PC-9 (cell line): ENCODE data around the gene PGRMC1. TPM values are rescaled to one million over a fixed set of nuclear protein-coding genes. Genes with fewer than 3 reads are reported as not detected.

ENCODE experiments used
- BruUV-seq: library from RNA; stranded (reverse); fragments of 400-500 nt; replicated peaks from 2 replicates; lab custom pipeline; 2021; lab: Mats Ljungman, UMichigan
- CTCF ChIA-PET: fragments of 300-600 bp; sonication (Branson Sonifier 250); formaldehyde crosslinking; loops from one replicate; lab custom pipeline; 2022; ENCODE audit warnings: antibody characterized with exemption; lab: Charles Lee
- POLR2A ChIA-PET: fragments of 300-600 bp; sonication (Branson Sonifier 250); formaldehyde crosslinking; loops from one replicate; lab custom pipeline; 2022; ENCODE audit warnings: antibody characterized with exemption; ENCODE audit not compliant: unreplicated experiment; lab: Charles Lee
- DNase-seq, 2 experiments: peaks; one replicate each; pipeline versions ENCODE4 v3.0.0 to v3.0.0-alpha.2; 2015 to 2022; ENCODE audit warnings: mixed read lengths in 1 of 2
- H2AFZ ChIP-seq: fragments of 200-600 bp; sonication (generic); 2 replicates; pipeline ENCODE4 v1.8.1; 2017; ENCODE audit warnings: antibody characterized with exemption
- H3F3A ChIP-seq: fragments of 200-600 bp; sonication (generic); 2 replicates; pipeline ENCODE4 v1.8.1; 2017; ENCODE audit warnings: antibody characterized with exemption, mild to moderate bottlenecking, low read depth; ENCODE audit not compliant: insufficient read depth
- H3K27ac ChIP-seq: fragments of 200-600 bp; sonication (generic); 2 replicates; pipeline ENCODE4 v1.6.1; 2016; ENCODE audit warnings: mixed run types
- H3K27me3 ChIP-seq: fragments of 200-600 bp; sonication (generic); 2 replicates; pipeline ENCODE4 v1.6.1; 2016; ENCODE audit warnings: low read depth, mixed run types; ENCODE audit not compliant: insufficient read depth
- H3K36me3 ChIP-seq: fragments of 200-600 bp; sonication (generic); 2 replicates; pipeline ENCODE4 v1.6.1; 2016; ENCODE audit warnings: low read depth, mixed run types
- H3K4me1 ChIP-seq: fragments of 200-600 bp; sonication (generic); replicated peaks from 2 replicates; pipeline ENCODE4 v1.6.1; 2016; ENCODE audit warnings: mixed run types; ENCODE audit not compliant: insufficient read depth
- H3K4me2 ChIP-seq: fragments of 200-600 bp; sonication (generic); 2 replicates; pipeline ENCODE4 v1.6.1; 2017; ENCODE audit warnings: mixed run types
- H3K4me3 ChIP-seq: fragments of 200-600 bp; sonication (generic); 2 replicates; pipeline ENCODE4 v1.6.1; 2016; ENCODE audit warnings: mixed run types
- H3K79me2 ChIP-seq: fragments of 200-600 bp; sonication (generic); 2 replicates; pipeline ENCODE4 v1.6.1; 2017; ENCODE audit warnings: low read depth, mixed run types
- H3K9me2 ChIP-seq: fragments of 200-600 bp; sonication (generic); 2 replicates; pipeline ENCODE4 v1.8.1; 2017; ENCODE audit warnings: mild to moderate bottlenecking; ENCODE audit not compliant: insufficient read depth
- H3K9me3 ChIP-seq: fragments of 200-600 bp; sonication (generic); 2 replicates; pipeline ENCODE4 v1.8.1; 2016; ENCODE audit warnings: low read depth; ENCODE audit not compliant: insufficient read depth
- H4K20me1 ChIP-seq: fragments of 200-600 bp; sonication (generic); 2 replicates; pipeline ENCODE4 v1.8.1; 2017; ENCODE audit not compliant: insufficient read depth
- EZH2 ChIP-seq: fragments of 200-600 bp; sonication (generic); IDR thresholded peaks from 2 replicates; pipeline ENCODE4 v1.8.0; 2017; ENCODE audit warnings: antibody characterized with exemption, low read depth
- intact Hi-C: fragments of 100-400 bp; cut with micrococcal nuclease; formaldehyde crosslinking; loops from one replicate; pipeline ENCODE4 v1.10.0; 2022; ENCODE audit not compliant: unreplicated experiment
- total RNA-seq: library from RNA; stranded (reverse); gene quantifications from 2 replicates; pipeline ENCODE4 v1.2.3, GENCODE V29; 2021
- TF ChIP-seq, protein P1 (sequence below): fragments of 200-600 bp; sonication (generic); conservative IDR thresholded peaks from 2 replicates; pipeline ENCODE4 v1.6.1; 2017; ENCODE audit warnings: mixed run types, antibody characterized with exemption, mild to moderate bottlenecking, moderate library complexity

The PGRMC1 gene
- total RNA-seq, 1 experiment from 2014 or later: 204 TPM

DNA sequence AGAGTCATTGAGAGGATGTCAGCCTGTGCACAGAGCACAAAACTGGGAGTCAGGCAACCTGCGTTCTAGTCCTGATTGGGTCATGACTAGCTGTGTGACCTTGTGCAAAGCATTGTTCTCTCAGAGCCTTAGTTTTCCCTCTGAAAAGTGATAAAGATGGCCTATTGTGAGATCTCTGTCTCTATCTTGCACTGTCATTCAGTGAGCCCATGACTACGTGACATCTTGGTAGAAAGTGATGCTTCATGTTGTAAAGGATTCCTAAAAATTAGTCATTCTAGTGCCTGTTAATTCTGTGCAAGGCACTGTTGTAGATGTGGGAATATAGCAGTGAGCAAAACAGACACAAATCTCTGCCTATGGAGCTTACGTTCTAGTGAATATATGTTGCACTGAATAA, 2.5 kb downstream of the PGRMC1 start:
- H3K4me3 ChIP-seq: peak overlapping the region; percentile 25; the same call in 1 of the 2 replicates
- no peak overlapping the region for H3K27ac ChIP-seq
- TF ChIP-seq, protein P1, sequence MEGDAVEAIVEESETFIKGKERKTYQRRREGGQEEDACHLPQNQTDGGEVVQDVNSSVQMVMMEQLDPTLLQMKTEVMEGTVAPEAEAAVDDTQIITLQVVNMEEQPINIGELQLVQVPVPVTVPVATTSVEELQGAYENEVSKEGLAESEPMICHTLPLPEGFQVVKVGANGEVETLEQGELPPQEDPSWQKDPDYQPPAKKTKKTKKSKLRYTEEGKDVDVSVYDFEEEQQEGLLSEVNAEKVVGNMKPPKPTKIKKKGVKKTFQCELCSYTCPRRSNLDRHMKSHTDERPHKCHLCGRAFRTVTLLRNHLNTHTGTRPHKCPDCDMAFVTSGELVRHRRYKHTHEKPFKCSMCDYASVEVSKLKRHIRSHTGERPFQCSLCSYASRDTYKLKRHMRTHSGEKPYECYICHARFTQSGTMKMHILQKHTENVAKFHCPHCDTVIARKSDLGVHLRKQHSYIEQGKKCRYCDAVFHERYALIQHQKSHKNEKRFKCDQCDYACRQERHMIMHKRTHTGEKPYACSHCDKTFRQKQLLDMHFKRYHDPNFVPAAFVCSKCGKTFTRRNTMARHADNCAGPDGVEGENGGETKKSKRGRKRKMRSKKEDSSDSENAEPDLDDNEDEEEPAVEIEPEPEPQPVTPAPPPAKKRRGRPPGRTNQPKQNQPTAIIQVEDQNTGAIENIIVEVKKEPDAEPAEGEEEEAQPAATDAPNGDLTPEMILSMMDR: no peak
- TF ChIP-seq EZH2: no peak
- H3K4me1 ChIP-seq: peaks cover 35% of the 10 kb centered on the region
- ChIA-PET POLR2A (interaction anchor here (0.6 kb wide), 1 partner anchor 138 kb away, joined by 3 read pairs; no protein-coding TSS in a partner anchor), CTCF (no interaction called here)
- H3K9me2 ChIP-seq: no peaks in the 10 kb centered on the region
- no TSS peak for BruUV-seq
- H3K36me3 ChIP-seq: peaks cover 30% of the 10 kb centered on the region; the same call in 1 of the 2 replicates
- H3K79me2 ChIP-seq: peaks cover 54% of the 10 kb centered on the region
- H4K20me1 ChIP-seq: no peaks in the 10 kb centered on the region; the same call in 1 of the 2 replicates
- H3K27me3 ChIP-seq: no peaks in the 10 kb centered on the region
- no peak overlapping the region for H2AFZ ChIP-seq
- peak overlapping the region; percentile 89 for H3K4me2 ChIP-seq
- H3K9me3 ChIP-seq: no peaks in the 10 kb centered on the region
- 0 out of 2 replicates have a peak, but pooled peaks cover 4% of the 10 kb centered on the region for H3F3A ChIP-seq
- intact Hi-C loops: loop anchor here (5.0 kb wide), 2 partner anchors 174 to 264 kb away; no protein-coding TSS in a partner anchor
- DNase-seq: no peak

DNA sequence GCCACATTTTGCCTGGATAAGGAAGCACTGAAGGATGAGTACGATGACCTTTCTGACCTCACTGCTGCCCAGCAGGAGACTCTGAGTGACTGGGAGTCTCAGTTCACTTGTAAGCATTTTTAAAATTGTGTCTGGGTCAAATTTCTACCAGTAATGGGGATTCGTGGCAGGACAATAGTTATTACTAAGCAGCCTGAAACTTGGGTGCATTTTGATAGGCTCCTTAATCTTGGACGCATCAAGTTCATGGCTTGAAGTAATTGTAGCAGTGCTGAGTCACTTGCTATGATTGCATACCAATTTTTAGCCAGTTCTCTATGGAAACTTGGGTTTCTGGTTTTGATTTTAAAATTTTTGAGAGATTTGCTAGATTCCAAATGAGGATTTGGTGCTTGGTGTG, 4.3 kb downstream of the PGRMC1 start:
- Histone ChIP-seq H3K9me2 (no peaks in the 10 kb centered on the region), H2AFZ (no peak overlapping the region), H3F3A (0 out of 2 replicates have a peak, but pooled peaks cover 4% of the 10 kb centered on the region), H3K4me1 (peaks cover 35% of the 10 kb centered on the region), H3K4me3 (no peak overlapping the region), H3K79me2 (peaks cover 54% of the 10 kb centered on the region), H4K20me1 (no peaks in the 10 kb centered on the region; the same call in 1 of the 2 replicates), H3K4me2 (no peak overlapping the region), H3K27me3 (no peaks in the 10 kb centered on the region), H3K36me3 (peaks cover 31% of the 10 kb centered on the region; the same call in 1 of the 2 replicates), H3K27ac (0 out of 2 replicates have a peak overlapping the region, but pooled peaks have one; percentile 14), H3K9me3 (no peaks in the 10 kb centered on the region)
- no peak for TF ChIP-seq EZH2
- TF ChIP-seq, protein P1: no peak
- POLR2A ChIA-PET: no interaction called here
- no TSS peak for BruUV-seq
- intact Hi-C loops: no loop called here
- peak in 1 of 2 experiments; percentile 3 for DNase-seq
- CTCF ChIA-PET: no interaction called here

DNA sequence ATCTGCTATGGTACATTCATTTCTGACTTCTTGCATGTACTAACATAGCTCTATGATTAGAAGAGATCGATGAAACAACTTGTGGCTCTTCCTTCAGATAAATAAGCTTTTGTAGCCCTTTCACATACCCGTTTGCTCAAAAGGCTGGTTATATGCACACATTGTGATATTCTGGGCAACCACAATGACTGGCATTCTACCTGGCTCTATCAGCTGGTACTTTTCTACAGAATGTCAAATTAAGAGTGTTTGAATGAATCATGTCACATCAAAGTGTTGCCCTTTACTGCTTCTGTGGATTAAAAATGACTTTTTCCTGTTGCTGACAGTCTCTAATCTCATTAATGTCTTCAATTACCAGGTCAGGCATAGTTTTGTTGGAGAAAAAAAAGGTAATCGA, 11.6 kb downstream of the PGRMC1 start:
- BruUV-seq: no TSS peak
- Histone ChIP-seq H3K9me2 (no peaks in the 10 kb centered on the region), H2AFZ (no peak overlapping the region), H3K4me1 (peaks cover 9% of the 10 kb centered on the region; the same call in 1 of the 2 replicates), H3K36me3 (0 out of 2 replicates have a peak, but pooled peaks cover 10% of the 10 kb centered on the region), H4K20me1 (no peaks in the 10 kb centered on the region), H3K27ac (no peak overlapping the region), H3K27me3 (no peaks in the 10 kb centered on the region), H3F3A (no peaks in the 10 kb centered on the region), H3K79me2 (no peaks in the 10 kb centered on the region), H3K4me3 (no peak overlapping the region), H3K4me2 (no peak overlapping the region), H3K9me3 (no peaks in the 10 kb centered on the region)
- ChIA-PET POLR2A (no interaction called here), CTCF (no interaction called here)
- TF ChIP-seq EZH2: no peak
- TF ChIP-seq, protein P1: no peak
- intact Hi-C loops: no loop called here
- no peak for DNase-seq
